Measurements from ENCODE around the gene CDH23. TPM values are rescaled to one million over a fixed set of nuclear protein-coding genes. Genes with fewer than 3 reads are reported as not detected.

Gene CDH23
- total RNA-seq, 3 donors from 2014 or later: 1.8 to 3.6 (median 3.0) TPM

DNA sequence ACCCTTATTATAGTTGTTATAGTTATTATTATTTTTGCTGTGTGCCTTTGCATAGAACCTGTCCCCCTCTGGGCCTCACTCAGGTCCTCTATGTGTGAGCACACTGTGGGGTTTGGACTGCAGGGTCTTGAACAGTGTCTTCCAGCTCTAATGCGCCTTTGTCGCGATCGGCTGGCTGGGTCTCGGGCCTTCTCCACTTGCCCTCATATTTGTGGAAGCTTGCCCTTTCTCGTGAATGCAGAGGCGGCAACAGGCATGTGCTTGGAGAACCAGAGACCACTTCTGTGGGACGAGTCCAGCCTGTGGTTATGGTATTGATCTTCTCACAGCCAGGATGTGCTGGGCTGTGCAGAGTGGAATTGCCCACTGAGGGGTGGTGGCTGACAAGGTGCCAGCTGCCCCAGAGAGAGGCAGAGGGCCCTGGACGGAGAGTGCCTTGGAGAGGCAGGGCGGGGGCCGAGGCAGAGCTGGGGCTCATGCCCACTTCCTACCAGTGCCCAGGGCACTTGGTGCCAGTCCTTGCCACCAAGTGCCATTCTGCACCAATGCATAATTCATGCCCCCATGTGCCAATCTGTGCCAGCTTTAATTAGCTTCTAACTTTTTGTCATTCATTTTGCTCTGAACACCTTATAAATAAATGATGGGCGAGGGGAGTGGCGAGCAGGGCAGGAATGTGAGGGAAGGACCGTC, 6.8 kb upstream of the CDH23 start:
- TF ChIP-seq, protein P1, sequence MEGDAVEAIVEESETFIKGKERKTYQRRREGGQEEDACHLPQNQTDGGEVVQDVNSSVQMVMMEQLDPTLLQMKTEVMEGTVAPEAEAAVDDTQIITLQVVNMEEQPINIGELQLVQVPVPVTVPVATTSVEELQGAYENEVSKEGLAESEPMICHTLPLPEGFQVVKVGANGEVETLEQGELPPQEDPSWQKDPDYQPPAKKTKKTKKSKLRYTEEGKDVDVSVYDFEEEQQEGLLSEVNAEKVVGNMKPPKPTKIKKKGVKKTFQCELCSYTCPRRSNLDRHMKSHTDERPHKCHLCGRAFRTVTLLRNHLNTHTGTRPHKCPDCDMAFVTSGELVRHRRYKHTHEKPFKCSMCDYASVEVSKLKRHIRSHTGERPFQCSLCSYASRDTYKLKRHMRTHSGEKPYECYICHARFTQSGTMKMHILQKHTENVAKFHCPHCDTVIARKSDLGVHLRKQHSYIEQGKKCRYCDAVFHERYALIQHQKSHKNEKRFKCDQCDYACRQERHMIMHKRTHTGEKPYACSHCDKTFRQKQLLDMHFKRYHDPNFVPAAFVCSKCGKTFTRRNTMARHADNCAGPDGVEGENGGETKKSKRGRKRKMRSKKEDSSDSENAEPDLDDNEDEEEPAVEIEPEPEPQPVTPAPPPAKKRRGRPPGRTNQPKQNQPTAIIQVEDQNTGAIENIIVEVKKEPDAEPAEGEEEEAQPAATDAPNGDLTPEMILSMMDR (IDR thresholded peaks at IDR 0.05): no peak
- DNase-seq (no peak), ATAC-seq (no peak)
- Histone ChIP-seq H3K4me3 (no peak overlapping the region), H3K4me1 (ENCODE audit: low read depth) (no peaks in the 10 kb centered on the region), H3K9me3 (no peaks in the 10 kb centered on the region), H3K36me3 (ENCODE audit: low read depth) (no peaks in the 10 kb centered on the region)
- intact Hi-C loops (cut with DNase I, micrococcal nuclease): loop anchor here (10.0 kb wide), 4 partner anchors 175 to 425 kb away; no protein-coding TSS in a partner anchor

- intact Hi-C loops (cut with DNase I, micrococcal nuclease): loop anchor here (10.0 kb wide), 1 partner anchor 174 kb away; no protein-coding TSS in a partner anchor
- H3K9me3 ChIP-seq: no peaks in the 10 kb centered on the region
- no peaks in the 10 kb centered on the region for H3K4me1 ChIP-seq (ENCODE audit: low read depth)
- no peak overlapping the region for H3K4me3 ChIP-seq
- TF ChIP-seq, protein P1 (IDR thresholded peaks at IDR 0.05): no peak
- no peak for DNase-seq
- ATAC-seq: peak; percentile 26
- no peaks in the 10 kb centered on the region for H3K36me3 ChIP-seq (ENCODE audit: low read depth)
These were observed 6.3 kb upstream of the CDH23 start for GRCh38 chr10:71390461-71390835.

DNA sequence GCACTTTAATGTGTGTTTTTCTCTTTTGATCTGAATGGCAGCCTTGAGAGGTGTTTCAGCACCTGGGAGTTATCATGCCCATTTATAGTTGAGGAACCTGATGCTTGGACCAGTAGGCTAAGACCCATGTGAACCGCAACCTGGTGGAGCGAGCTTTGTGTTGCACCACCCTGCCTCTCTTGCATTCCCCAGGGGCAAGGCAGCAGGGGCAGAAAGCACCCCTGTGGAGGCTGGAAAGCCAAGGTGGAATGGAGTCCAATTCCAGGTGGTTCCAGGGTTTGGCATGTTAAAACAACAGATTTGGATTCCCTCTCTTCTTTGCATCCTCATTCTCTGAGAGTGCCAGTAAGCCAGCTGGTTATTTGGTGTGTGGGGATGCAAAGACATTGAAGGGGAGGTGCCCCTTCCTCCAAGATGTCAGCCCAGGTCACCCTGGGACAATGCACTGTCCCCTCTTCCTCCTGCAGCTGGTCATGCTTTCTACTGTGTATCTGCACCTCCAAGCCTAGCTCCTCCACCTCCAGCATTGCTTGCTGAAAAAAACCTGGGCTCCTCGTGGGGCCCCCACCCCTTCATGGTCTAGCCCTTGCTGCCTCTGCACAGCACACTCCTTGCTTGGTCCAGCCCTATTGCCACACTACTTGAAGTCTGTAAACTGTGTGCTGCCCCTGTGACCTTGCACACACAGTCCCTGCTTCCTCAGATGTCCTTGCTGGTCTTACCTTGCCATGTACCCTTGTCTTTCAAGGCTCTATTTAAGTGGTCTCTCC, 5.6 kb upstream of the CDH23 start:
- Histone ChIP-seq H3K4me3 (no peak overlapping the region), H3K36me3 (ENCODE audit: low read depth) (no peaks in the 10 kb centered on the region), H3K9me3 (no peaks in the 10 kb centered on the region), H3K4me1 (ENCODE audit: low read depth) (no peaks in the 10 kb centered on the region)
- ATAC-seq (no peak), DNase-seq (no peak)
- intact Hi-C loops (cut with DNase I, micrococcal nuclease): loop anchor here (10.0 kb wide), 1 partner anchor 174 kb away; no protein-coding TSS in a partner anchor
- TF ChIP-seq, protein P1 (IDR thresholded peaks at IDR 0.05): no peak

GRCh38 chr10:71391701-71392100, 5.0 kb upstream of the CDH23 start:
- DNase-seq (no peak), ATAC-seq (no peak)

DNA sequence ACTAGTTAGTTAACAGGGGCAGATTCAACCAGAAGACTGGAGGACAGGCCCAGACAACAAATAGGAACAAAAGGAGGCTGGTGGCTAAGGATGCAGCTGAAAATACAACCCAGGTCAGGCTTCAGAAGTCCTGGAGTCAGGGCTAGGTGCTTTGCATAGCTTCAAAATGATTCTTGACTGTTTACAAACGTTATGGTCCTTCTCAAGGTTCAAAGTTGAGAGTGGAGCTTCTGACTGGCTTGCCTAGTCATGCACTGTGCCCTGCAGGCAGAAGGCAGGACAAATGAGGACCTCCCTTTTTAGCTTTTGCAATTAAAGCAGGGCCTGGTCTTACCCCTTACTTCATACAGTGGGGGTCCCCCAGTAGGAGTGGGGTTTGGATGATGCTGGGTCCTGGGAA, 4.4 kb upstream of the CDH23 start:
- TF ChIP-seq, protein P1 (IDR thresholded peaks at IDR 0.05): no peak
- ATAC-seq: no peak
- no peaks in the 10 kb centered on the region for H3K36me3 ChIP-seq (ENCODE audit: low read depth)
- no peak overlapping the region for H3K4me3 ChIP-seq
- DNase-seq: no peak
- no peaks in the 10 kb centered on the region for H3K9me3 ChIP-seq
- intact Hi-C loops (cut with DNase I, micrococcal nuclease): loop anchor here (10.0 kb wide), 1 partner anchor 173 kb away; no protein-coding TSS in a partner anchor
- H3K4me1 ChIP-seq (ENCODE audit: low read depth): peaks cover 2% of the 10 kb centered on the region

More at GRCh38 chr10:71391701-71392100, 5.0 kb upstream of the CDH23 start:
- TF ChIP-seq, protein P1 (IDR thresholded peaks at IDR 0.05): no peak
- Histone ChIP-seq H3K36me3 (ENCODE audit: low read depth) (no peaks in the 10 kb centered on the region), H3K4me3 (no peak overlapping the region), H3K4me1 (ENCODE audit: low read depth) (no peaks in the 10 kb centered on the region), H3K9me3 (no peaks in the 10 kb centered on the region)
- intact Hi-C loops (cut with DNase I, micrococcal nuclease): loop anchor here (10.0 kb wide), 1 partner anchor 173 kb away; no protein-coding TSS in a partner anchor
